ENCODE measurements around the gene EXOG. TPM values are rescaled to one million over a fixed set of nuclear protein-coding genes. Genes with fewer than 3 reads are reported as not detected.

Gene EXOG
- total and polyA plus RNA-seq, 3 experiments from 2014 or later = 8.7 to 19.0 (median 17.7) TPM

GRCh38 chr3:38475716-38476115 is 20.4 kb upstream of the EXOG start:
- peak overlapping the region in 3 of 8 donors; percentile 77 to 81 (median 80) for H3K27ac Mint-ChIP-seq
- POLR2A ChIA-PET = no interaction called here

GRCh38 chr3:38476157-38476756 is 19.9 kb upstream of the EXOG start:
- POLR2A ChIA-PET = no interaction called here
- peaks cover 12 to 27% (median 27%) of the 10 kb centered on the region in 3 donors for H3K4me1 Mint-ChIP-seq
- CTCF ChIA-PET = no interaction called here

More at GRCh38 chr3:38475716-38476115, 20.4 kb upstream of the EXOG start:
- H3K27me3 Mint-ChIP-seq = no peaks in the 10 kb centered on the region
- peaks cover 0 to under 1% (median 0%) of the 10 kb centered on the region in 5 donors for H3K9me3 Mint-ChIP-seq
- Histone ChIP-seq H3K4me1 (ENCODE audit: insufficient read depth, low read length) (no peaks in the 10 kb centered on the region), H3K36me3 (ENCODE audit: insufficient read depth, low read length) (peaks cover 2% of the 10 kb centered on the region), H3K4me3 (ENCODE audit: low read length) (no peak overlapping the region), H3K27me3 (ENCODE audit: insufficient read depth, low read length, poor library complexity, severe bottlenecking) (no peaks in the 10 kb centered on the region), H3K9me3 (ENCODE audit: low read length) (no peaks in the 10 kb centered on the region), H3K27ac (ENCODE audit: low read depth, low read length) (no peak overlapping the region)
- no peak overlapping the region for H3K4me3 Mint-ChIP-seq
- peaks cover 0 to 15% (median 3%) of the 10 kb centered on the region in 3 donors for H3K36me3 Mint-ChIP-seq
- peaks cover 12 to 29% (median 27%) of the 10 kb centered on the region in 3 donors for H3K4me1 Mint-ChIP-seq
- CTCF ChIA-PET = no interaction called here
- DNase-seq = no peak

DNA sequence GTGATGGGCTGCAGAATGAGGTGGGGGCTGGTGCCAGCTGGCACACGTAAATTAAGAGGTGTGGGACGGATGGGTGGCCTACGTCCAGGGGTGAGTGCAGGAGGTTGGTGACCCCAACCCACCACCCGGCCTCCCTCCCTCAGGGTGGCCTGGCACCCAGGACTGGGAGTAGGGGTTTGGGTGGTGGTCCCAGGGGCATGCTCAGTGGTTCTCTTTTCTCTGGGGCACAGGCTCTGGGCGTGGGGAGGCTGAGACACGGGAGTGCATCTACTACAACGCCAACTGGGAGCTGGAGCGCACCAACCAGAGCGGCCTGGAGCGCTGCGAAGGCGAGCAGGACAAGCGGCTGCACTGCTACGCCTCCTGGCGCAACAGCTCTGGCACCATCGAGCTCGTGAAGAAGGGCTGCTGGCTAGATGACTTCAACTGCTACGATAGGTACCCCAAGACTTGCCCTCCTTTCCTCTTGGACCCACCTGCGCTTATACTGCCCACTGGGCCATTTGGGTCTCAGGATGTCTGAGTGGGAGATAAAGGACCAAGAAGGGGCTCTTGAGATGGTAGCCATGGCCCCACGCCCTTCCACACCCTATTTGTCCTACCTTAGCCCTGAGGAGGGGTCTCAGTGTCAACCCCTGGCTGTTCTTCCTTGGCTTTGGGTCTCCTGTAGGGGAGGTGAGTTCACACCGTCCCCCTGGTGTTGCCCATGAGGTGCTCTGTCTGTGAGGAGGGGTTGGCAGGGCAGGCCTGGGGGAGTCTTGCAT is 18.9 kb upstream of the EXOG start:
- peaks cover 8% of the 10 kb centered on the region for H3K36me3 ChIP-seq (ENCODE audit: insufficient read depth, low read length)
- ChIA-PET POLR2A (no interaction called here), CTCF (no interaction called here)
- Mint-ChIP-seq H3K9me3 (no peaks in the 10 kb centered on the region), H3K27ac (peak overlapping the region in 3 of 8 donors; percentile 9 to 68 (median 52)), H3K27me3 (no peaks in the 10 kb centered on the region), H3K36me3 (peaks cover 0 to 28% (median 9%) of the 10 kb centered on the region in 3 donors), H3K4me1 (peaks cover 12 to 19% (median 19%) of the 10 kb centered on the region in 3 donors), H3K4me3 (no peak overlapping the region)
- no peak overlapping the region for H3K27ac ChIP-seq (ENCODE audit: low read depth, low read length)
- no peak for DNase-seq
- no peak overlapping the region for H3K4me3 ChIP-seq (ENCODE audit: low read length)
- H3K4me1 ChIP-seq (ENCODE audit: insufficient read depth, low read length) = no peaks in the 10 kb centered on the region
- no peaks in the 10 kb centered on the region for H3K9me3 ChIP-seq (ENCODE audit: low read length)
- H3K27me3 ChIP-seq (ENCODE audit: insufficient read depth, low read length, poor library complexity, severe bottlenecking) = no peaks in the 10 kb centered on the region

More at GRCh38 chr3:38476157-38476756, 19.9 kb upstream of the EXOG start:
- H3K9me3 ChIP-seq (ENCODE audit: low read length) = no peaks in the 10 kb centered on the region
- peaks cover 7% of the 10 kb centered on the region for H3K36me3 ChIP-seq (ENCODE audit: insufficient read depth, low read length)
- H3K27ac ChIP-seq (ENCODE audit: low read depth, low read length) = no peak overlapping the region
- peaks cover 0 to 20% (median 4%) of the 10 kb centered on the region in 3 donors for H3K36me3 Mint-ChIP-seq
- DNase-seq = no peak
- H3K4me3 ChIP-seq (ENCODE audit: low read length) = no peak overlapping the region
- H3K27me3 Mint-ChIP-seq = no peaks in the 10 kb centered on the region
- no peaks in the 10 kb centered on the region for H3K4me1 ChIP-seq (ENCODE audit: insufficient read depth, low read length)
- H3K9me3 Mint-ChIP-seq = no peaks in the 10 kb centered on the region
- no peaks in the 10 kb centered on the region for H3K27me3 ChIP-seq (ENCODE audit: insufficient read depth, low read length, poor library complexity, severe bottlenecking)
- H3K4me3 Mint-ChIP-seq = no peak overlapping the region
- H3K27ac Mint-ChIP-seq = peak overlapping the region in 2 of 8 donors; percentile 80 to 81

GRCh38 chr3:38477839-38478450 is 18.2 kb upstream of the EXOG start:
- Mint-ChIP-seq H3K9me3 (no peaks in the 10 kb centered on the region), H3K36me3 (peaks cover 0 to 34% (median 9%) of the 10 kb centered on the region in 3 donors), H3K4me1 (peaks cover 9 to 12% (median 12%) of the 10 kb centered on the region in 3 donors), H3K27ac (peak overlapping the region in 3 of 8 donors; percentile 9 to 92 (median 52)), H3K27me3 (no peaks in the 10 kb centered on the region), H3K4me3 (no peak overlapping the region)
- Histone ChIP-seq H3K27ac (ENCODE audit: low read depth, low read length) (no peak overlapping the region), H3K27me3 (ENCODE audit: insufficient read depth, low read length, poor library complexity, severe bottlenecking) (no peaks in the 10 kb centered on the region), H3K9me3 (ENCODE audit: low read length) (no peaks in the 10 kb centered on the region), H3K36me3 (ENCODE audit: insufficient read depth, low read length) (peaks cover 15% of the 10 kb centered on the region), H3K4me1 (ENCODE audit: insufficient read depth, low read length) (no peaks in the 10 kb centered on the region), H3K4me3 (ENCODE audit: low read length) (no peak overlapping the region)
- DNase-seq = no peak
- ChIA-PET POLR2A (no interaction called here), CTCF (interaction anchor here (0.7 to 6.2 kb wide), 2 partner anchors 9 to 132 kb away, joined by 3 to 83 read pairs; partner anchors contain the start of gene XYLB)

DNA sequence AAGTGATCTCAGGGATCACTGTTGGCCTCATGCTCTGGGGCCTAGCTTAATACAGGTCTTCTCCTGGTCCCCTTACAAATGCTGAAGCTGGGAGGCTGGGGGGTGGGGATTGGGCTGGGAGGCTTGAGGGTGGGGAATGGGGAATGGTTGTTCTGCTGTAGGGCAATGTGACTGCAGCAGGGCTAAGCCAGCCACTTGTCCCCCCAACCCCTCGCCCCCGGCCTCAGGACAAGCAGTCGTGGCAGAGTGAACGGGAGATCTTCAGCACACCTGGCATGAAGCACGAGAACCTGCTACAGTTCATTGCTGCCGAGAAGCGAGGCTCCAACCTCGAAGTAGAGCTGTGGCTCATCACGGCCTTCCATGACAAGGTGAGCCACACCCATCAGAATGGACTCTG is 17.2 kb upstream of the EXOG start:
- no peak overlapping the region for H3K4me3 ChIP-seq (ENCODE audit: low read length)
- no peaks in the 10 kb centered on the region for H3K9me3 Mint-ChIP-seq
- POLR2A ChIA-PET = no interaction called here
- H3K9me3 ChIP-seq (ENCODE audit: low read length) = no peaks in the 10 kb centered on the region
- CTCF ChIA-PET = interaction anchor here (1.1 to 6.2 kb wide), 6 partner anchors 11 to 505 kb away, joined by 3 to 83 read pairs (median 10); partner anchors contain the start of gene XYLB
- no peak overlapping the region for H3K4me3 Mint-ChIP-seq
- H3K27ac Mint-ChIP-seq = no peak overlapping the region
- H3K4me1 ChIP-seq (ENCODE audit: insufficient read depth, low read length) = no peaks in the 10 kb centered on the region
- H3K27me3 ChIP-seq (ENCODE audit: insufficient read depth, low read length, poor library complexity, severe bottlenecking) = no peaks in the 10 kb centered on the region
- no peak for DNase-seq
- H3K27me3 Mint-ChIP-seq = no peaks in the 10 kb centered on the region
- peaks cover 4 to 6% (median 5%) of the 10 kb centered on the region in 3 donors for H3K4me1 Mint-ChIP-seq
- no peak overlapping the region for H3K27ac ChIP-seq (ENCODE audit: low read depth, low read length)
- H3K36me3 ChIP-seq (ENCODE audit: insufficient read depth, low read length) = peaks cover 15% of the 10 kb centered on the region
- H3K36me3 Mint-ChIP-seq = peaks cover 0 to 42% (median 15%) of the 10 kb centered on the region in 3 donors

DNA sequence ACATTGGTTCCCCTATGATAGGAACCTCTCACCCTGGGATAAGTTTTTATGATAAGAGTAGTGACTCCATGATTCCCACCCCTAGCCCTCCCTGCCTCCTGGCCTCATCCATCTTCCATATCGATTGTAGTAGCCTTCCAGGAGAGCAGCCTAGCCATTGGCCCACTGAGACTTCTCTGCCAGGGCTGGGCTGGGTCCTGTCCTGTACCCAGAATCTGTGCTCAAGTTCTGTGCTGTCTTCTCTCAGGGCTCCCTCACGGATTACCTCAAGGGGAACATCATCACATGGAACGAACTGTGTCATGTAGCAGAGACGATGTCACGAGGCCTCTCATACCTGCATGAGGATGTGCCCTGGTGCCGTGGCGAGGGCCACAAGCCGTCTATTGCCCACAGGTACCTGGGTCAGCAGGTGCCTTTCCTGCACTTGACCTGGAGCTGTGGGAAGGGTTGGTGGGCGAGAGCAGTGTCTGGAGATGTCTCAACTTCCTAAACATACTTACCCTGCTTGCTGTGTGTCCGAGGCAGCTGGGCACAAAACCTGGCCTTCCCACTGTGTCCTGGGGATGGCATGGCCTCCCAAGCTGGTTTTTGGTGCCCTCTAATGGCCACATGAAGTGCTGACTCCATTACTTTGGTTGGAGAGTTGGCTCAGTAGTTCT is 16.6 kb upstream of the EXOG start:
- H3K27ac Mint-ChIP-seq = peak overlapping the region in 4 of 8 donors; percentile 24 to 90 (median 34)
- POLR2A ChIA-PET = no interaction called here

DNA sequence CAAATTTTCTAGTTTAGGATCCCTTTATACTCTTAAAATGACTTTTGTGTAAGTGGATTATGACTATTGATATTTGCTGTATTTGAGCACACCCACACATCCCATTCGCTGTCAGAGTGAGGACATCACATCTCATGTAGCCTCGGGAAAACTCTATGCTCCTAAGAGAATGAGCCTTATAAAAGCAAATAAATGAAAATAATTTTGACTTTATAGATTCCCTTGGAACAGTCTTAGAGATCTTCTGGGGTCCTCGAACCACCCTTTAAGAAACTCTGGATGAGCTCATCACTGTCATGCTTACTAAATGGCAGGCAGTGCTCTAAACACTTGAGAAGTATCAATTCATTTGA is 16.1 kb upstream of the EXOG start:
- POLR2A ChIA-PET = no interaction called here
- H3K9me3 ChIP-seq (ENCODE audit: low read length) = no peaks in the 10 kb centered on the region
- Mint-ChIP-seq H3K27ac (peak overlapping the region in 1 of 8 donors; percentile 38), H3K36me3 (peaks cover 0 to 46% (median 15%) of the 10 kb centered on the region in 3 donors), H3K4me1 (peaks cover 0 to 1% (median 0%) of the 10 kb centered on the region in 3 donors), H3K4me3 (no peak overlapping the region), H3K9me3 (no peaks in the 10 kb centered on the region), H3K27me3 (no peaks in the 10 kb centered on the region)
- CTCF ChIA-PET = interaction anchor here (0.8 to 6.2 kb wide), 17 partner anchors 10 to 513 kb away, joined by 3 to 83 read pairs (median 4); partner anchors contain the start of gene XYLB
- H3K4me1 ChIP-seq (ENCODE audit: insufficient read depth, low read length) = no peaks in the 10 kb centered on the region
- no peak overlapping the region for H3K27ac ChIP-seq (ENCODE audit: low read depth, low read length)
- peaks cover 15% of the 10 kb centered on the region for H3K36me3 ChIP-seq (ENCODE audit: insufficient read depth, low read length)
- no peaks in the 10 kb centered on the region for H3K27me3 ChIP-seq (ENCODE audit: insufficient read depth, low read length, poor library complexity, severe bottlenecking)
- H3K4me3 ChIP-seq (ENCODE audit: low read length) = no peak overlapping the region
- no peak for DNase-seq

More for the DNA sequence above, 16.6 kb upstream of the EXOG start:
- Histone ChIP-seq H3K9me3 (ENCODE audit: low read length) (no peaks in the 10 kb centered on the region), H3K36me3 (ENCODE audit: insufficient read depth, low read length) (peaks cover 15% of the 10 kb centered on the region), H3K27me3 (ENCODE audit: insufficient read depth, low read length, poor library complexity, severe bottlenecking) (no peaks in the 10 kb centered on the region), H3K27ac (ENCODE audit: low read depth, low read length) (no peak overlapping the region), H3K4me3 (ENCODE audit: low read length) (no peak overlapping the region), H3K4me1 (ENCODE audit: insufficient read depth, low read length) (no peaks in the 10 kb centered on the region)
- peak in 4 of 5 donors; percentile 16 to 63 (median 36) for DNase-seq
- Mint-ChIP-seq H3K27me3 (no peaks in the 10 kb centered on the region), H3K4me1 (peaks cover 1 to 2% (median 1%) of the 10 kb centered on the region in 3 donors), H3K9me3 (no peaks in the 10 kb centered on the region), H3K36me3 (peaks cover 0 to 44% (median 15%) of the 10 kb centered on the region in 3 donors), H3K4me3 (no peak overlapping the region)
- CTCF ChIA-PET = interaction anchor here (0.8 to 6.2 kb wide), 16 partner anchors 10 to 505 kb away, joined by 3 to 83 read pairs (median 4); partner anchors contain the start of gene XYLB

Data from CD8-positive, alpha-beta memory T cell (primary cell).